Panc1 (cell line): ENCODE results near the gene DPT. TPM values are rescaled to one million over a fixed set of nuclear protein-coding genes. Genes with fewer than 3 reads are reported as not detected.

ENCODE experiments used
- ATAC-seq: fragments of 200-7000 bp; cut with Tn5 transposase; 2 replicates; pipeline ENCODE4 v1.9.1; 2020; ENCODE audit warnings: mild to moderate bottlenecking, moderate library complexity
- BruUV-seq: library from RNA; stranded (reverse); fragments of 400-500 nt; replicated peaks from 2 replicates; lab custom pipeline; 2021; lab: Mats Ljungman, UMichigan
- CTCF ChIA-PET: fragments of 300-600 bp; sonication (Branson Sonifier 250); formaldehyde crosslinking; loops from one replicate; lab custom pipeline; 2022; ENCODE audit warnings: antibody characterized with exemption; lab: Charles Lee
- POLR2A ChIA-PET: fragments of 300-600 bp; sonication (Branson Sonifier 250); formaldehyde crosslinking; loops from one replicate; lab custom pipeline; 2022; ENCODE audit warnings: antibody characterized with exemption; lab: Charles Lee
- DNase-seq: peaks from one replicate; pipeline ENCODE4 v3.0.0-alpha.2; 2010; ENCODE audit warnings: low read depth, low spot score
- H3K27ac ChIP-seq: 2 replicates; pipeline ENCODE4 v1.5.1; 2011; ENCODE audit warnings: mild to moderate bottlenecking, low read length, inconsistent platforms
- H3K27me3 ChIP-seq: fragments of 200-500 bp; sonication (Bioruptor generic); 2 replicates; pipeline ENCODE4 v1.6.0; 2014; ENCODE audit warnings: low read length, inconsistent platforms; ENCODE audit not compliant: control insufficient read depth, insufficient read depth
- H3K36me3 ChIP-seq: fragments of 200-500 bp; sonication (Bioruptor generic); 2 replicates; pipeline ENCODE4 v1.5.1; 2014; ENCODE audit warnings: inconsistent platforms, mild to moderate bottlenecking, low read length, moderate library complexity; ENCODE audit not compliant: control insufficient read depth, insufficient read depth
- H3K4me1 ChIP-seq: 2 replicates; pipeline ENCODE4 v1.5.1; 2011; ENCODE audit warnings: inconsistent platforms, mild to moderate bottlenecking, low read length, moderate library complexity; ENCODE audit not compliant: control insufficient read depth, insufficient read depth
- H3K4me3 ChIP-seq, 2 experiments: 2 replicates each; pipeline ENCODE4 v1.5.1; 2011 to 2012; ENCODE audit warnings: low read depth in 2 of 2, low read length in 2 of 2, mild to moderate bottlenecking in 2 of 2, inconsistent platforms in 1 of 2, moderate library complexity in 1 of 2
- H3K9me3 ChIP-seq: fragments of 200-500 bp; sonication (Bioruptor generic); 2 replicates; pipeline ENCODE4 v1.5.1; 2014; ENCODE audit warnings: low read depth, mild to moderate bottlenecking, inconsistent platforms, low read length, moderate library complexity; ENCODE audit not compliant: control insufficient read depth, insufficient read depth
- CTCF ChIP-seq: fragments of 450-650 bp; IDR thresholded peaks from 2 replicates; pipeline ENCODE4 v1.5.1; 2017; ENCODE audit warnings: mild to moderate bottlenecking
- POLR2AphosphoS5 ChIP-seq: IDR thresholded peaks from 2 replicates; pipeline ENCODE4 v1.6.1; 2012; ENCODE audit warnings: mild to moderate bottlenecking, low read depth, low read length, moderate library complexity
- REST ChIP-seq, 2 experiments: IDR thresholded peaks; 2 replicates each; pipeline ENCODE4 v1.6.1; 2011 to 2012; ENCODE audit warnings: low read depth in 2 of 2, control low read depth in 1 of 2, low read length in 1 of 2, mild to moderate bottlenecking in 1 of 2, moderate library complexity in 1 of 2; ENCODE audit not compliant: insufficient read depth in 1 of 2
- SIN3A ChIP-seq: IDR thresholded peaks from 2 replicates; pipeline ENCODE4 v1.6.1; 2012; ENCODE audit warnings: low read depth, mild to moderate bottlenecking, low read length, moderate library complexity, borderline replicate concordance; ENCODE audit not compliant: insufficient read depth
- TCF7L2 ChIP-seq: IDR thresholded peaks from 2 replicates; pipeline ENCODE4 v1.6.1; 2011; ENCODE audit warnings: mild to moderate bottlenecking, low read depth, low read length, inconsistent platforms
- in situ Hi-C: cut with HindIII; loops from 2 replicates; pipeline ENCODE4 v1.10.0; 2016; ENCODE audit warnings: low sequenced_read_pairs, low pct_unique_long_range_greater_than_20kb
- intact Hi-C: fragments of 100-400 bp; cut with micrococcal nuclease; formaldehyde crosslinking; loops from one replicate; pipeline ENCODE4 v1.10.0; 2022; ENCODE audit not compliant: unreplicated experiment
- total RNA-seq: library from RNA; stranded (reverse); gene quantifications from one replicate; pipeline ENCODE4 v1.2.1, GENCODE V29; 2021; ENCODE audit not compliant: unreplicated experiment

DPT gene
- total RNA-seq, 1 experiment from 2014 or later: not detected

- Histone ChIP-seq H3K36me3 (no peaks in the 10 kb centered on the region), H3K27me3 (no peaks in the 10 kb centered on the region), H3K27ac (no peak overlapping the region), H3K9me3 (no peaks in the 10 kb centered on the region), H3K4me3 (no peak overlapping the region), H3K4me1 (no peaks in the 10 kb centered on the region; the same call in 1 of the 2 replicates)
- DNase-seq (no peak), ATAC-seq (no peak)
- in situ Hi-C loops: no loop called here
- no TSS peak for BruUV-seq
- TF ChIP-seq REST (IDR thresholded peaks at IDR 0.05; ENCODE audit: insufficient read depth in 1 of 2, low read depth in 2 of 2, low read length in 1 of 2) (no peak), TCF7L2 (no peak), SIN3A (no peak), CTCF (no peak), POLR2AphosphoS5 (no peak)
- ChIA-PET POLR2A (no interaction called here), CTCF (no interaction called here)
- intact Hi-C loops: no loop called here
Measured at GRCh38 chr1:168693872-168694238, 35.2 kb downstream of the DPT start.

GRCh38 chr1:168693197-168693871 lies 35.7 kb downstream of the DPT start:
- no peak overlapping the region for H3K27ac ChIP-seq
- no peaks in the 10 kb centered on the region for H3K36me3 ChIP-seq
- H3K9me3 ChIP-seq: no peaks in the 10 kb centered on the region
- CTCF ChIA-PET: no interaction called here
- H3K27me3 ChIP-seq: no peaks in the 10 kb centered on the region
- intact Hi-C loops (no loop called here), in situ Hi-C loops (no loop called here)
- no peaks in the 10 kb centered on the region; the same call in 1 of the 2 replicates for H3K4me1 ChIP-seq
- no peak for ATAC-seq
- TF ChIP-seq SIN3A: no peak
- TF ChIP-seq CTCF: no peak
- TF ChIP-seq REST (IDR thresholded peaks at IDR 0.05; ENCODE audit: insufficient read depth in 1 of 2, low read depth in 2 of 2, low read length in 1 of 2): no peak
- TF ChIP-seq POLR2AphosphoS5: no peak
- no peak for TF ChIP-seq TCF7L2
- H3K4me3 ChIP-seq: no peak overlapping the region
- BruUV-seq: no TSS peak
- DNase-seq: no peak
- POLR2A ChIA-PET: no interaction called here
